Esophagus muscularis mucosa (tissue), 3 donors: ENCODE data around the gene TBX15.

Experiments
- POLR2A ChIP-seq: fragments of 450-650 bp; IDR thresholded peaks from one replicate; pipeline ENCODE4 v1.6.1; 2017; ENCODE audit warnings: antibody characterized with exemption, moderate library complexity, mild to moderate bottlenecking, low read depth
- TF ChIP-seq, protein P1 (sequence below), 3 experiments: fragments of 200-600 bp in 2 of 3; fragments of 450-650 bp in 1 of 3; sonication (generic) in 2 of 3; IDR thresholded peaks; one replicate each; pipeline ENCODE4 v1.5.1; 2017 to 2019; ENCODE audit warnings: antibody characterized with exemption in 3 of 3, mild to moderate bottlenecking in 2 of 3, moderate library complexity in 1 of 3

DNA sequence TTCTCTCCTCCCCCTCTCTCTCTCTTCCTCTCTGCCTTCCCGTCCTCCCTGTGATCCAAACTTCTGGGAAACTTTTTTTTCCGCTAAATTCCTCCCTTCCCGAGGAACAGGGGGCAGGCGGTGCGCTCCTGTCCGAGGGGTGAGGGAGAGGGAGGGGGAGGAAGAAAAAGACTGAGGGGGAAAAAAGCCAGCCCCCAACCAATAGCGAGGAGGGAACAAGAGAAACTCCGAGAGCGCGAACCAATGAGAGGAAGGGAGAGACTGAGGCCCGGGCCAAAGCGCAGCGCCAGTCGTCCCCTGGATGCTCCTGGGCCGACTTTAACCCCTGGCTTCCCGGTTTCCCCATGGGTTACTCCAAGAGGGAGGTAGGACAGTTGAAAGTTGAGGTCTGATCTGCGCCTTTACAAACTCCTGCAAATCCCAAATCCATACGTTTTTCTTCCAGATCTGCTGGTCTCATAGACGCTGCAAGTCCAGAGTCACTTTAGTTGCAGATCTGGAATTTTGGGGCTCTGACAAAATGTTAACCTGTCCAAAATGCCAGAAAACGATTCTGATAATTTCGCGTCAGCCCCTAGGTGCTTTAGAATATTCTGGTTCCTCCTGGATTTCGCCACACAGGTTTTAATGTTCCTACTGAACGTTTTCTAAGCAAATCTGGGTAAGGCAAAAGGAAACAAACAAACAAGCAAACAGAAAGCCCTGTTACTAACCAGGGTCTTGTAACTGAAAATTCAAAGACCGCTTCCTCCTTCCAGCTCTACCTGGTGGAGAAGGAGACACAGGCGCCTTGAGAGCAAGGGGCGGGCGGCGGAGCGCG is at the start of gene TBX15:
- TF ChIP-seq, protein P1, sequence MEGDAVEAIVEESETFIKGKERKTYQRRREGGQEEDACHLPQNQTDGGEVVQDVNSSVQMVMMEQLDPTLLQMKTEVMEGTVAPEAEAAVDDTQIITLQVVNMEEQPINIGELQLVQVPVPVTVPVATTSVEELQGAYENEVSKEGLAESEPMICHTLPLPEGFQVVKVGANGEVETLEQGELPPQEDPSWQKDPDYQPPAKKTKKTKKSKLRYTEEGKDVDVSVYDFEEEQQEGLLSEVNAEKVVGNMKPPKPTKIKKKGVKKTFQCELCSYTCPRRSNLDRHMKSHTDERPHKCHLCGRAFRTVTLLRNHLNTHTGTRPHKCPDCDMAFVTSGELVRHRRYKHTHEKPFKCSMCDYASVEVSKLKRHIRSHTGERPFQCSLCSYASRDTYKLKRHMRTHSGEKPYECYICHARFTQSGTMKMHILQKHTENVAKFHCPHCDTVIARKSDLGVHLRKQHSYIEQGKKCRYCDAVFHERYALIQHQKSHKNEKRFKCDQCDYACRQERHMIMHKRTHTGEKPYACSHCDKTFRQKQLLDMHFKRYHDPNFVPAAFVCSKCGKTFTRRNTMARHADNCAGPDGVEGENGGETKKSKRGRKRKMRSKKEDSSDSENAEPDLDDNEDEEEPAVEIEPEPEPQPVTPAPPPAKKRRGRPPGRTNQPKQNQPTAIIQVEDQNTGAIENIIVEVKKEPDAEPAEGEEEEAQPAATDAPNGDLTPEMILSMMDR (IDR thresholded peaks at IDR 0.05) = no peak
- no peak for TF ChIP-seq POLR2A
